ENCODE data around the gene TMPRSS13. TPM values are rescaled to one million over a fixed set of nuclear protein-coding genes. Genes with fewer than 3 reads are reported as not detected.

TMPRSS13 gene
- total and polyA plus RNA-seq, 9 of the 15 experiments (the other 6 are each of a cell fraction or from before 2014, with no cell fraction given): 0.11 to 0.29 (median 0.15) TPM

DNA sequence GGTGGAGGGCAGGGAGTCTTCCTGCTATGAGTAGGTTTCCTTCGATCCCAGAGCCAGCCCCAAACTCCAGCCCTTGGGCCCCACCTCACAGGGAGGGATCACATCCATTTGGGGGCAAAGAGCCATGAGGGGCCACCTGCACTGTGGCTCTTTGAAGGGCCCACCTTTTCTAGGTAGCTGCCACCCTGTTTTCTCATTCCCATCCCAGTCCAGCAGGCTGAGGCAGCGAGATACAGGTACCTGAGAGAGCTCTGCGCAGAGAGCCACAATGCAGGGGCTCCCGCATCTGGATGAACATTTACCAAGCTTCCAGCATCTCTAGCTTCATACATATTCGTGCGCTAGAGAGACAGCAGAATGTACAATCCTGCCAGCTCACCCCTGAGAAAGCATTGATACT is 69.1 kb downstream of the TMPRSS13 start:
- intact Hi-C loops (cut with micrococcal nuclease): no loop called here
- no peak overlapping the region for H2AFZ ChIP-seq (ENCODE audit: low read depth, low read length)
- H3K27me3 ChIP-seq (ENCODE audit: control insufficient read depth in 2 of 2, insufficient read depth in 2 of 2, low read length in 2 of 2): peaks cover 19 to 58% of the 10 kb centered on the region in 2 experiments; a peak in 4 of 5 replicates
- H3K4me1 ChIP-seq (replicated peaks in 1 of 2; ENCODE audit: control insufficient read depth in 2 of 2, insufficient read depth in 2 of 2, low read length in 2 of 2): no peaks in the 10 kb centered on the region
- 0 out of 2 replicates have a peak, but pooled peaks cover 3% of the 10 kb centered on the region for H4K20me1 ChIP-seq (replicated peaks; ENCODE audit: control insufficient read depth, insufficient read depth, low read length)
- BruUV-seq (replicated peaks): no TSS peak
- no peak overlapping the region for H3K27ac ChIP-seq (ENCODE audit: extremely low read depth, low read depth, low read length)
- ChIA-PET POLR2A (interaction anchor here (0.7 to 1.8 kb wide), 3 partner anchors 8 to 11 kb away, joined by 3 to 7 read pairs (median 4); no protein-coding TSS in a partner anchor), CTCF (ENCODE audit: low intra/inter-chr PET ratio) (no interaction called here)
- FAIRE-seq (no peak), DNase-seq (ENCODE audit: extremely low read depth in 1 of 4, low spot score in 3 of 4) (no peak), ATAC-seq (no peak)
- no peaks in the 10 kb centered on the region for H3K36me3 ChIP-seq (ENCODE audit: control insufficient read depth, insufficient read depth, low read length)
- no peak overlapping the region for H3K9ac ChIP-seq (ENCODE audit: insufficient read depth in 1 of 2, low read depth in 2 of 2, low read length in 2 of 2)
- in situ Hi-C loops (cut with MboI): no loop called here
- no peak overlapping the region for H3K4me2 ChIP-seq (ENCODE audit: insufficient read depth, low read length)
- no peaks in the 10 kb centered on the region for H3K9me1 ChIP-seq (ENCODE audit: control insufficient read depth, insufficient read depth, low read length)
- no peaks in the 10 kb centered on the region for H3K9me3 ChIP-seq (replicated peaks; ENCODE audit: control insufficient read depth, insufficient read depth, low read depth, low read length)
- no peak overlapping the region for H3K4me3 ChIP-seq
- 12% methylated on average over 6 of the region's 6 CpGs for WGBS (ENCODE audit: insufficient coverage, low coverage, missing lambda C conversion rate)
- H3K79me2 ChIP-seq (ENCODE audit: control insufficient read depth, insufficient read depth, low read length): no peaks in the 10 kb centered on the region
- no peak for TF ChIP-seq KLF16 (IDR thresholded peaks at IDR 0.05)
- TF ChIP-seq, protein P1, sequence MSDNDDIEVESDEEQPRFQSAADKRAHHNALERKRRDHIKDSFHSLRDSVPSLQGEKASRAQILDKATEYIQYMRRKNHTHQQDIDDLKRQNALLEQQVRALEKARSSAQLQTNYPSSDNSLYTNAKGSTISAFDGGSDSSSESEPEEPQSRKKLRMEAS (CRISPR knock-in tag; IDR thresholded peaks at IDR 0.05): no peak
- no peak for TF ChIP-seq SREBF1 (IDR thresholded peaks at IDR 0.05; ENCODE audit: borderline replicate concordance, low read depth, low read length)

DNA sequence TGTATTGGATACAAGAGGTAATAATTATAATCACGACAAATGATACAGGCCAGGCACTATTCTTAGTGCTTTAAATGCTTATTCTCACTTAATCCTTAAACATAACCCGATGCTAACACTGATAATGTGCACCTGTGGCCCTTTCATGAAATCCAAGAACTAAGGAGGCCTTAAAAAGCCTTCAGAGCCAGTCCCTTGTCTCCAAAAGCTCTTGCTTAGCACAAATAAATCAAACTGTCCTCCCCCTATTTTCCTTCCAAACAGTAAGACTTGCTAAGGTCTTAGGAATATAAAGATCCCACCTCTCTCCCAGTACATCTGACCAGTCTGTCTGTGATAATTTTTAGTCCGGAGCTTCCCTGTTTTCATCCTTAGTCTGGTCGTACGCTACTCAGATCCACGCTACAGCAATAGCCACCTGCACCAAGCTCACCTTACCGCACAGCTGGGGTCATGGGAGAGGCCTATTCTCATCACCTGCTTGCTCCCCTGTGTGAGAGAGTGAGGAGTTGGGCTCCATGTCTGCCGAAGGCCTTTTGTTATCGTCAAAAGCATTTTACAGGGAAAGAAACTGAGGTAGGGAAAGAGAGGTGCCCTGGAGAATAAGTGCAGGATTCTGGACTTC is 69.6 kb downstream of the TMPRSS13 start:
- H3K4me2 ChIP-seq (ENCODE audit: insufficient read depth, low read length): no peak overlapping the region
- DNase-seq (ENCODE audit: extremely low read depth in 1 of 4, low spot score in 3 of 4) (no peak), ATAC-seq (no peak), FAIRE-seq (no peak)
- H4K20me1 ChIP-seq (replicated peaks; ENCODE audit: control insufficient read depth, insufficient read depth, low read length): 0 out of 2 replicates have a peak, but pooled peaks cover 3% of the 10 kb centered on the region
- H3K9me1 ChIP-seq (ENCODE audit: control insufficient read depth, insufficient read depth, low read length): no peaks in the 10 kb centered on the region
- 2% methylated on average over 9 of the region's 9 CpGs for WGBS (ENCODE audit: insufficient coverage, low coverage, missing lambda C conversion rate)
- BruUV-seq (replicated peaks): no TSS peak
- intact Hi-C loops (cut with micrococcal nuclease): no loop called here
- H3K9me3 ChIP-seq (replicated peaks; ENCODE audit: control insufficient read depth, insufficient read depth, low read depth, low read length): no peaks in the 10 kb centered on the region
- H2AFZ ChIP-seq (ENCODE audit: low read depth, low read length): no peak overlapping the region
- H3K4me3 ChIP-seq: no peak overlapping the region
- peaks cover 19 to 59% of the 10 kb centered on the region in 2 experiments; a peak in 4 of 5 replicates for H3K27me3 ChIP-seq (ENCODE audit: control insufficient read depth in 2 of 2, insufficient read depth in 2 of 2, low read length in 2 of 2)
- ChIA-PET POLR2A (interaction anchor here (1.8 kb wide), 1 partner anchor 12 kb away, joined by 7 read pairs; no protein-coding TSS in a partner anchor), CTCF (ENCODE audit: low intra/inter-chr PET ratio) (no interaction called here)
- TF ChIP-seq MYNN (IDR thresholded peaks at IDR 0.05) (no peak), MYNN (CRISPR knock-in tag; IDR thresholded peaks at IDR 0.05) (no peak)
- no peaks in the 10 kb centered on the region for H3K4me1 ChIP-seq (replicated peaks in 1 of 2; ENCODE audit: control insufficient read depth in 2 of 2, insufficient read depth in 2 of 2, low read length in 2 of 2)
- in situ Hi-C loops (cut with MboI): no loop called here
- H3K36me3 ChIP-seq (ENCODE audit: control insufficient read depth, insufficient read depth, low read length): no peaks in the 10 kb centered on the region
- no peak overlapping the region for H3K9ac ChIP-seq (ENCODE audit: insufficient read depth in 1 of 2, low read depth in 2 of 2, low read length in 2 of 2)
- no peaks in the 10 kb centered on the region for H3K79me2 ChIP-seq (ENCODE audit: control insufficient read depth, insufficient read depth, low read length)
- H3K27ac ChIP-seq (ENCODE audit: extremely low read depth, low read depth, low read length): no peak overlapping the region

Data from K562 (cell line).